Keratinocyte (primary cell): ENCODE data around the gene SFTPD. TPM values are rescaled to one million over a fixed set of nuclear protein-coding genes. Genes with fewer than 3 reads are reported as not detected.
"Not testable (repeated sequence)": the region's sequence is repeated elsewhere in the genome, so short reads cannot be mapped to it uniquely, and the experiment has no call there.

ENCODE experiments used
- DNase-seq: peaks from one replicate; pipeline ENCODE4 v3.0.0-alpha.2; 2011; ENCODE audit warnings: low read depth, missing footprints, low spot score
- FAIRE-seq: peaks from 2 replicates; lab custom pipeline; 2011; peaks lifted over from hg19 to GRCh38; lab: Jason Lieb, UNC
- H2AFZ ChIP-seq: 2 replicates; pipeline ENCODE4 v1.6.0; 2012; ENCODE audit warnings: low read length, control low read depth, inconsistent platforms; ENCODE audit not compliant: control insufficient read depth
- H3K27ac ChIP-seq: 2 replicates; pipeline ENCODE4 v1.5.1; 2011; ENCODE audit warnings: low read length; ENCODE audit not compliant: control insufficient read depth, insufficient read depth
- H3K27me3 ChIP-seq: 3 replicates; pipeline ENCODE4 v1.6.0; 2011; ENCODE audit warnings: low read length; ENCODE audit not compliant: control insufficient read depth, insufficient read depth; ENCODE audit errors: extremely low read depth
- H3K36me3 ChIP-seq, 2 experiments: 2 replicates in 1 of 2; 3 replicates in 1 of 2; pipeline ENCODE4 v1.5.1; 2011; ENCODE audit warnings: low read length in 2 of 2, mild to moderate bottlenecking in 1 of 2; ENCODE audit not compliant: control insufficient read depth in 2 of 2, insufficient read depth in 2 of 2; ENCODE audit errors: extremely low read depth in 1 of 2
- H3K4me1 ChIP-seq: 3 replicates; pipeline ENCODE4 v1.5.1; 2011; ENCODE audit warnings: low read length; ENCODE audit not compliant: control insufficient read depth, insufficient read depth; ENCODE audit errors: extremely low read depth
- H3K4me2 ChIP-seq: 3 replicates; pipeline ENCODE4 v1.6.0; 2011; ENCODE audit warnings: low read depth, low read length; ENCODE audit not compliant: control insufficient read depth, insufficient read depth; ENCODE audit errors: extremely low read depth
- H3K4me3 ChIP-seq, 3 experiments: fragments of 200-600 bp in 1 of 3; sonication (generic) in 1 of 3; 2 replicates in 2 of 3; 3 replicates in 1 of 3; pipeline ENCODE4 v1.5.1; 2011 to 2016; ENCODE audit warnings: low read length in 3 of 3, mild to moderate bottlenecking in 3 of 3, control low read depth in 2 of 3, inconsistent platforms in 1 of 3, low read depth in 1 of 3, mixed read lengths in 1 of 3, mixed run types in 1 of 3, moderate library complexity in 1 of 3; ENCODE audit not compliant: control insufficient read depth in 2 of 3, insufficient read depth in 2 of 3; ENCODE audit errors: extremely low read depth in 1 of 3
- H3K79me2 ChIP-seq: 2 replicates; pipeline ENCODE4 v1.6.0; 2012; ENCODE audit warnings: low read length; ENCODE audit not compliant: control insufficient read depth, insufficient read depth
- H3K9ac ChIP-seq: 3 replicates; pipeline ENCODE4 v1.6.0; 2011; ENCODE audit warnings: low read length; ENCODE audit not compliant: control insufficient read depth, insufficient read depth; ENCODE audit errors: extremely low read depth
- H3K9me1 ChIP-seq: 3 replicates; pipeline ENCODE4 v1.6.0; 2011; ENCODE audit warnings: low read length; ENCODE audit not compliant: control insufficient read depth, insufficient read depth; ENCODE audit errors: extremely low read depth
- H3K9me3 ChIP-seq: 2 replicates; pipeline ENCODE4 v1.5.1; 2012; ENCODE audit warnings: low read depth, low read length; ENCODE audit not compliant: control insufficient read depth
- H4K20me1 ChIP-seq: 3 replicates; pipeline ENCODE4 v1.6.0; 2011; ENCODE audit warnings: low read length; ENCODE audit not compliant: control insufficient read depth, insufficient read depth; ENCODE audit errors: extremely low read depth
- EZH2 ChIP-seq: IDR thresholded peaks from one replicate; pipeline ENCODE4 v1.6.1; 2012; ENCODE audit warnings: inconsistent platforms, mild to moderate bottlenecking, low read length, moderate library complexity
- dilution Hi-C: fragments of 300-500 bp; cut with MboI; formaldehyde crosslinking; loops from one replicate; pipeline ENCODE4 v1.7.0; 2020; ENCODE audit warnings: low sequenced_read_pairs; ENCODE audit not compliant: extremely low pct_ligation_motif_present
- polyA plus RNA-seq, 5 experiments: library from polyadenylated mRNA; depleted of rRNA in 3 of 5; stranded (reverse) in 3 of 5; stranded (forward) in 1 of 5; unstranded in 1 of 5; fragments of >200 nt; gene quantifications; 1 replicate in 1 of 5; 2 replicates in 3 of 5; 3 replicates in 1 of 5; pipeline versions ENCODE4 v1.2.1 to v1.2.3, GENCODE V29; 2011 to 2012; ENCODE audit warnings: missing spikeins in 2 of 5, low read depth in 1 of 5, low replicate concordance in 1 of 5
- TF ChIP-seq, protein P1 (sequence below), 3 experiments: IDR thresholded peaks in 1 of 3; conservative IDR thresholded peaks in 1 of 3; optimal IDR thresholded peaks in 1 of 3; 2 replicates in 2 of 3; 3 replicates in 1 of 3; pipeline versions ENCODE3 to v1.5.1; 2011; ENCODE audit warnings: low read length in 3 of 3, mild to moderate bottlenecking in 3 of 3, moderate library complexity in 2 of 3, control low read depth in 1 of 3, inconsistent platforms in 1 of 3; ENCODE audit not compliant: insufficient read depth in 2 of 3; ENCODE audit errors: extremely low read depth in 1 of 3

Gene SFTPD
- polyA plus RNA-seq, 1 donor (not counting 4 experiments of a cell fraction or from before 2014, with no cell fraction given): 0.04 TPM

DNA sequence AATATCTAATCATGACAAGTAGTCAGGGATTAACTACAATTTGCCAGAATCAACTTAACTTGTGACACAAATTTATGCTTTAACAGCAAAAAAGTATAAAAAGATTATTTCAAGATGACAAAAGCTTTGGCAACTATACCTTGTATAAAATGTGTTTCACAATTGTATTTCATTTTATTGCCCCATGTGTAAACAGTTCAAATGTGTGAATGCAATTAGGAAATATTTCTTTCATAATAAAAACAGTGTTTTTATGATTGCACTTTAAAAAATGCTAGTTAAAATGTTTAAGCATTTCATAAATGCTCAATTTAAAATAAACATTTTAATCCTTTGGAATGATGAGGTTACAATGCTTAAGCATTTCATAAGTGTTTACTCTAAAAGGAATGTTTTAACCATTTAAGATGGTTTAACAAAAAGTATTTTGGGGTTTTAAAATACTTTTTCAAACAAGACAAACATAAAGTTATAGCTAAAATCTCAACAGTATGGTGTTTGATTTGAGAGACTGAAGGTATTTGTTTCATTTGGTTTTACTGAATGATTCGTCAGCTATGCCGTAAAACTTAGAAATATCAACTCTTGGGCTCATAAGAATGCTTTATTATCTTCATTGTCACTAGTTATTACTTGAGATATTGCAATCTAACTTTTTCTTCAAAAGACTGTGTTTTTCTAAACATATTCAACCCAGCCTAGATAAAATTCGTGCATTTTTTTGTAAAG is 50.1 kb downstream of the SFTPD start:
- H3K27me3 ChIP-seq: peaks cover 2% of the 10 kb centered on the region
- no peak for FAIRE-seq
- dilution Hi-C loops: no loop called here

DNA sequence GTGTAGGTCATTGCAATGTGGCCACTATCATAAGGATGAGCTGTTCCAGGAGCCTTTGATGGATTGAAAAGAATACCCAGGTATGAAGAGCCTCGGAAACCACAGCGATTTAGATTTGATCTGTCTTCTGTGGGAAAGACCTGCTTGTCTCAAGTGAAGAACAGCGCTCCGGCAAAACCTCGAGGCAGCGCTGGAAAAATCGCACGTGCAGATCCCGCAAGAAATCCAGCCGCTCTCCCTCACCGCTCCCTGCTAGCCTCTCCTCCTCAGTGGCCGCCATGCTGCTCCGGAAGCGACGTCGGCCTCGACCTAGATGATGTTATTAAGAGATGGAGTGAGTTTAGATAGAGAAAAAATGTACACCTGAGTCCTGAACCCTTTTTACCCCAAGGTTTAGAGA is 56.0 kb downstream of the SFTPD start:
- H3K9ac ChIP-seq, H3K4me3 ChIP-seq, H2AFZ ChIP-seq, H3K27me3 ChIP-seq, H3K36me3 ChIP-seq, H3K27ac ChIP-seq, FAIRE-seq, H3K4me1 ChIP-seq, DNase-seq, H4K20me1 ChIP-seq, dilution Hi-C loops, H3K79me2 ChIP-seq, H3K9me1 ChIP-seq, H3K4me2 ChIP-seq, H3K9me3 ChIP-seq: not testable (repeated sequence)

More for the DNA sequence above, 50.1 kb downstream of the SFTPD start:
- Histone ChIP-seq H3K4me2 (no peak overlapping the region), H3K9me1 (no peaks in the 10 kb centered on the region), H4K20me1 (no peaks in the 10 kb centered on the region), H3K36me3 (no peaks in the 10 kb centered on the region), H3K27ac (no peak overlapping the region), H3K9me3 (no peaks in the 10 kb centered on the region), H3K4me3 (no peak overlapping the region), H3K9ac (no peak overlapping the region), H3K4me1 (no peaks in the 10 kb centered on the region), H3K79me2 (no peaks in the 10 kb centered on the region), H2AFZ (no peak overlapping the region)
- no peak for DNase-seq
- no peak for TF ChIP-seq EZH2
- TF ChIP-seq, protein P1, sequence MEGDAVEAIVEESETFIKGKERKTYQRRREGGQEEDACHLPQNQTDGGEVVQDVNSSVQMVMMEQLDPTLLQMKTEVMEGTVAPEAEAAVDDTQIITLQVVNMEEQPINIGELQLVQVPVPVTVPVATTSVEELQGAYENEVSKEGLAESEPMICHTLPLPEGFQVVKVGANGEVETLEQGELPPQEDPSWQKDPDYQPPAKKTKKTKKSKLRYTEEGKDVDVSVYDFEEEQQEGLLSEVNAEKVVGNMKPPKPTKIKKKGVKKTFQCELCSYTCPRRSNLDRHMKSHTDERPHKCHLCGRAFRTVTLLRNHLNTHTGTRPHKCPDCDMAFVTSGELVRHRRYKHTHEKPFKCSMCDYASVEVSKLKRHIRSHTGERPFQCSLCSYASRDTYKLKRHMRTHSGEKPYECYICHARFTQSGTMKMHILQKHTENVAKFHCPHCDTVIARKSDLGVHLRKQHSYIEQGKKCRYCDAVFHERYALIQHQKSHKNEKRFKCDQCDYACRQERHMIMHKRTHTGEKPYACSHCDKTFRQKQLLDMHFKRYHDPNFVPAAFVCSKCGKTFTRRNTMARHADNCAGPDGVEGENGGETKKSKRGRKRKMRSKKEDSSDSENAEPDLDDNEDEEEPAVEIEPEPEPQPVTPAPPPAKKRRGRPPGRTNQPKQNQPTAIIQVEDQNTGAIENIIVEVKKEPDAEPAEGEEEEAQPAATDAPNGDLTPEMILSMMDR (optimal IDR thresholded peaks at IDR 0.05 in 1 of 3, IDR thresholded peaks at IDR 0.05 in 1 of 3, conservative IDR thresholded peaks at IDR 0.05 in 1 of 3; ENCODE audit: extremely low read depth in 1 of 3, insufficient read depth in 2 of 3, low read length in 3 of 3): no peak

DNA sequence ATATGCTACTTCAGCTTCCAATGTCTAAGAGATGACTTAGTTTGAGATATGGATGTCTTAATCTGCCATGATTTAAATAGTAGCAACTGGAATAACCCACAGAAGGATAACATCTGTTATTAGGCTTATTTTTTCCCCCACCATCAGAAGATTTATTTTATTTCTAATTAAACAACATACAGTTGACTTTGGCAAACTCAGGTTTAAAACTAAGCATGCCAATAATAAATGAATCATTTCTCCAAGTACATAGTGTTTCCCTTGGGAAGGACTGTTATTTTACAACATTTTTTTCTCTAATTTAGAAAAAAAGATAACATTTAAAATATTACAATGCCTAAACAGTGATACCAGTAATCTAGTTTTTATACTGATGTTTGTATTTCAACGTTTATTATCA is 58.4 kb downstream of the SFTPD start:
- Histone ChIP-seq H3K9ac (no peak overlapping the region), H3K4me1 (no peaks in the 10 kb centered on the region), H4K20me1 (no peaks in the 10 kb centered on the region), H3K36me3 (no peaks in the 10 kb centered on the region), H3K9me3 (no peaks in the 10 kb centered on the region), H3K79me2 (no peaks in the 10 kb centered on the region), H3K4me3 (no peak overlapping the region), H3K9me1 (no peaks in the 10 kb centered on the region), H3K4me2 (no peak overlapping the region), H2AFZ (no peak overlapping the region), H3K27ac (no peak overlapping the region), H3K27me3 (no peaks in the 10 kb centered on the region)
- dilution Hi-C loops: no loop called here
- FAIRE-seq (no peak), DNase-seq (no peak)
- TF ChIP-seq, protein P1 (optimal IDR thresholded peaks at IDR 0.05 in 1 of 3, IDR thresholded peaks at IDR 0.05 in 1 of 3, conservative IDR thresholded peaks at IDR 0.05 in 1 of 3; ENCODE audit: extremely low read depth in 1 of 3, insufficient read depth in 2 of 3, low read length in 3 of 3): no peak
- TF ChIP-seq EZH2: no peak

DNA sequence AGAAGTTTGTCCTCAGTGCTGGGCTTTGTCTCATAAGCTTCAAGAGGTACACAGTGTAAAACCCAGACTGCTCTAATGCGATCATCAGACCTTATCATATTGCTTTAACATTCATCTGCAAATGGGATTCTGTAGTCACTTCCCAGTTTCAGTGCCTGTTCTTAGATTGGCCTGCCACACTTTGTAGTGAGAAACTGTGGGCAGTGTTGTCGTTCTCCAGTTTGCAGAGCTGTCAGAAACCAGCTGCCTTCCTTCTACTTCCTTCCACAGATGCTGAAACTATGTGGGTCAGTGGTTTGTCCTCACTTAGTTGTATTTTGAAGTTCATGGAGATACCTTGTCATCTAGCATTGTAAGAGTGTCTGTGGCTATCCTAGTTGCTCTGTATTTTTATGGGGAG is 59.9 kb downstream of the SFTPD start:
- H2AFZ ChIP-seq, H3K4me3 ChIP-seq, H3K9me1 ChIP-seq, H3K4me2 ChIP-seq, FAIRE-seq, dilution Hi-C loops, H3K9me3 ChIP-seq, DNase-seq, H4K20me1 ChIP-seq, H3K36me3 ChIP-seq, H3K27ac ChIP-seq, H3K79me2 ChIP-seq, H3K27me3 ChIP-seq, H3K9ac ChIP-seq, H3K4me1 ChIP-seq: not testable (repeated sequence)
